Progenitor cell of endocrine pancreas (in vitro differentiated cells): ENCODE data around the gene CHRM4. TPM values are rescaled to one million over a fixed set of nuclear protein-coding genes. Genes with fewer than 3 reads are reported as not detected.
A peak's percentile ranks its signal among the peaks of the same experiment; 100 is the strongest.

Experiments used
- DNase-seq: peaks from one replicate; pipeline ENCODE4 v3.0.0; 2021; ENCODE audit warnings: low spot score; ENCODE audit not compliant: unreplicated experiment
- H3K27ac Mint-ChIP-seq: 2 replicates; pipeline ENCODE4 v1.8.0; 2021; ENCODE audit warnings: mild to moderate bottlenecking, moderate library complexity, mixed read lengths
- H3K27me3 Mint-ChIP-seq: 2 replicates; pipeline ENCODE4 v1.8.0; 2021; ENCODE audit warnings: mixed read lengths
- H3K36me3 Mint-ChIP-seq: 2 replicates; pipeline ENCODE4 v1.8.0; 2022; ENCODE audit warnings: mixed read lengths; ENCODE audit not compliant: insufficient read depth
- H3K4me1 Mint-ChIP-seq: 2 replicates; pipeline ENCODE4 v1.8.0; 2021; ENCODE audit warnings: low read depth, mixed read lengths
- H3K4me3 Mint-ChIP-seq: 2 replicates; pipeline ENCODE4 v1.8.0; 2021; ENCODE audit warnings: low read depth, mild to moderate bottlenecking, moderate library complexity, mixed read lengths
- H3K9me3 Mint-ChIP-seq: 2 replicates; pipeline ENCODE4 v1.8.0; 2021; ENCODE audit warnings: low read depth, mixed read lengths
- CTCF ChIP-seq: fragments of 200-600 bp; sonication (generic); IDR thresholded peaks from one replicate; pipeline ENCODE4 v1.5.0; 2021; ENCODE audit warnings: antibody characterized with exemption, mild to moderate bottlenecking; ENCODE audit not compliant: unreplicated experiment
- total RNA-seq: library from RNA; stranded (reverse); gene quantifications from 2 replicates; pipeline ENCODE4 v1.2.1, GENCODE V29; 2021

Gene CHRM4
- total RNA-seq, 1 donor from 2014 or later, result 0.81 TPM

- Mint-ChIP-seq H3K27ac (peak overlapping the region; percentile 67), H3K4me1 (peaks cover 12% of the 10 kb centered on the region), H3K4me3 (no peak overlapping the region), H3K9me3 (no peaks in the 10 kb centered on the region), H3K27me3 (no peaks in the 10 kb centered on the region), H3K36me3 (no peaks in the 10 kb centered on the region)
- no peak for DNase-seq
- no peak for TF ChIP-seq CTCF
Measured at GRCh38 chr11:46361283-46362155, 30.1 kb downstream of the CHRM4 start.

GRCh38 chr11:46360878-46361277 is 30.7 kb downstream of the CHRM4 start:
- DNase-seq, result no peak
- H3K27ac Mint-ChIP-seq, result peak overlapping the region; percentile 67
- no peak for TF ChIP-seq CTCF
- H3K9me3 Mint-ChIP-seq, result no peaks in the 10 kb centered on the region
- no peaks in the 10 kb centered on the region for H3K36me3 Mint-ChIP-seq
- H3K27me3 Mint-ChIP-seq, result no peaks in the 10 kb centered on the region
- no peak overlapping the region for H3K4me3 Mint-ChIP-seq
- peaks cover 12% of the 10 kb centered on the region for H3K4me1 Mint-ChIP-seq

- DNase-seq, result no peak
- H3K27me3 Mint-ChIP-seq, result no peaks in the 10 kb centered on the region
- no peak overlapping the region for H3K27ac Mint-ChIP-seq
- H3K4me1 Mint-ChIP-seq, result peaks cover 12% of the 10 kb centered on the region
- no peak for TF ChIP-seq CTCF
- H3K4me3 Mint-ChIP-seq, result no peak overlapping the region
- H3K9me3 Mint-ChIP-seq, result no peaks in the 10 kb centered on the region
- H3K36me3 Mint-ChIP-seq, result no peaks in the 10 kb centered on the region
Measured at GRCh38 chr11:46359953-46360352, 31.6 kb downstream of the CHRM4 start.

DNA sequence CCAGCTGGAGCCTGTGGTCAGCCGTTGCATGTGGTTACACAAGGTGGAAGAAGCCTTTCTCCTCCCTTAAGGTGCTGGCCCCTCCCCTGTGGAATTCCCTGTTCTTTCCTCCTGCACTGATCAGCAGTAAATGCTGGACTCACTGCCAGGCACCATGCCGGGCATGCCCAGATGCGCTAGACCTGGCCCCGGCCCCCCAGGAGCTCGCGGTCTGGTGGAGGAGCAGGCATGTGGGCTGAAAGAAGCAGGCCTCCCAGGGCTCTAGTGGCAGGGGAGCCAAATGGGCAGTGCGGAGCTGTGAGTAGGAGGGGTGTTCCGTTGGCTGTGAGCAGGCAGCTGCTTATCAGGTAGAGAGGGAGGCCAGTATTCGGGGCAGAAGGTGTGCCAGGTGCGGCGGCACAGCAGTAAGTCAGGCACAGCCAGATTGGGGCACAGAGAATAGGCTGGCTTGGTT is 34.1 kb downstream of the CHRM4 start:
- Mint-ChIP-seq H3K27me3 (no peaks in the 10 kb centered on the region), H3K9me3 (no peaks in the 10 kb centered on the region)
- no peak for TF ChIP-seq CTCF

DNA sequence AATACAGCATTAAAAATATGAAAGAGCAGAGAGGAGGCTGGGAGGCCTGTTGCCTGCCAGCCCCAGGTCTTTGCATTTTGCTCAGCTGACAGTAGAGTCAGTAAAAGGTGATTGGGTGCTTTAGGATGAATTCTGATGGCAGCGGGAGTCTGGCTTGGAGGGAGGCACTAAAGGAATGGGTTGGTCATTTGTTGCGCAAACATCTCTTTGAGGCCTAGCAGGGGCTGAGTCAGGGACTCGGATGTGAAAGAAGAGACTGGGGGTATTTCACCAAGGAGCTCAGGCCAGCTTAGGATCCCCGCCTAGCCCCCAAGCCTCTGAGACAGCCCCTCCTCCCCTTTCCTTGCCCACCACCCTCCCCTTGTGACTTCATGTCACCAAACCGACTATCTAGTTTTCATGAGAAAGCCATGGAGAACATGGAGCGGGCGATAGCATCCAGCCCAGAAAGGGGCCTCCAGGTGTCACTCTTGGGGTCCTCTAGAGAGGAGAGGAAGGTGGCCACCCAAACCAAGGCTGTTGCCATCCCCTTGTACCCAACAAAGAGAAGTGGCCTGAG is 34.6 kb downstream of the CHRM4 start:
- Mint-ChIP-seq H3K27me3 (no peaks in the 10 kb centered on the region), H3K4me1 (peaks cover 14% of the 10 kb centered on the region), H3K36me3 (no peaks in the 10 kb centered on the region), H3K4me3 (no peak overlapping the region), H3K9me3 (no peaks in the 10 kb centered on the region), H3K27ac (no peak overlapping the region)
- DNase-seq, result no peak
- TF ChIP-seq CTCF, result no peak

More for the DNA sequence above, 34.1 kb downstream of the CHRM4 start:
- Mint-ChIP-seq H3K4me1 (peaks cover 14% of the 10 kb centered on the region), H3K36me3 (no peaks in the 10 kb centered on the region), H3K4me3 (no peak overlapping the region), H3K27ac (peak overlapping the region; percentile 92)
- DNase-seq, result no peak
